OCI-LY7 (cell line): ENCODE data around the gene PADI3. TPM values are rescaled to one million over a fixed set of nuclear protein-coding genes. Genes with fewer than 3 reads are reported as not detected.

Experiments
- BruUV-seq: library from RNA; stranded (reverse); fragments of 400-500 nt; replicated peaks from 2 replicates; lab custom pipeline; 2021; lab: Mats Ljungman, UMichigan
- CTCF ChIA-PET: fragments of 300-600 bp; sonication (Branson Sonifier 250); formaldehyde crosslinking; loops from one replicate; lab custom pipeline; 2022; ENCODE audit warnings: antibody characterized with exemption; ENCODE audit not compliant: unreplicated experiment; lab: Charles Lee
- POLR2A ChIA-PET: fragments of 300-600 bp; sonication (Branson Sonifier 250); formaldehyde crosslinking; loops from one replicate; lab custom pipeline; 2022; ENCODE audit warnings: antibody characterized with exemption; lab: Charles Lee
- DNase-seq: peaks from one replicate; pipeline ENCODE4 v3.0.0-alpha.2; 2015; ENCODE audit warnings: low spot score
- H2AFZ ChIP-seq: fragments of 200-600 bp; sonication (generic), shearing (Covaris generic); 2 replicates; pipeline ENCODE4 v1.6.1; 2014; ENCODE audit warnings: mild to moderate bottlenecking, antibody characterized with exemption, low read length, moderate library complexity
- H3K27ac ChIP-seq: fragments of 200-600 bp; sonication (generic); 2 replicates; pipeline ENCODE4 v1.5.1; 2014; ENCODE audit warnings: mixed run types, low read depth, mild to moderate bottlenecking, moderate library complexity, low read length, inconsistent platforms; ENCODE audit not compliant: poor library complexity, severe bottlenecking
- H3K36me3 ChIP-seq: fragments of 200-600 bp; sonication (generic); 2 replicates; pipeline ENCODE4 v1.6.1; 2014; ENCODE audit warnings: mild to moderate bottlenecking, antibody characterized with exemption, low read length, moderate library complexity, mixed read lengths; ENCODE audit not compliant: insufficient read depth
- H3K4me1 ChIP-seq: fragments of 200-600 bp; sonication (generic); 2 replicates; pipeline ENCODE4 v1.5.1; 2014; ENCODE audit warnings: mild to moderate bottlenecking, low read length; ENCODE audit not compliant: insufficient read depth, poor library complexity, severe bottlenecking
- H3K4me2 ChIP-seq: fragments of 200-600 bp; sonication (generic); 2 replicates; pipeline ENCODE4 v1.6.1; 2014; ENCODE audit warnings: mild to moderate bottlenecking, low read length
- H3K4me3 ChIP-seq: fragments of 200-600 bp; sonication (generic); 2 replicates; pipeline ENCODE4 v1.5.1; 2014; ENCODE audit warnings: mild to moderate bottlenecking, low read depth, low read length; ENCODE audit not compliant: poor library complexity, severe bottlenecking
- H3K79me2 ChIP-seq: fragments of 200-600 bp; sonication (generic); 2 replicates; pipeline ENCODE4 v1.6.1; 2016; ENCODE audit warnings: low read depth, mild to moderate bottlenecking, low read length, moderate library complexity, mixed read lengths; ENCODE audit not compliant: insufficient read depth
- H3K9me2 ChIP-seq: fragments of 200-600 bp; sonication (generic); 2 replicates; pipeline ENCODE4 v1.6.1; 2016; ENCODE audit warnings: mild to moderate bottlenecking, low read length, mixed read lengths; ENCODE audit not compliant: insufficient read depth
- H3K9me3 ChIP-seq: fragments of 200-600 bp; sonication (generic); 2 replicates; pipeline ENCODE4 v1.6.1; 2014; ENCODE audit warnings: mild to moderate bottlenecking, mixed run types, low read length, mixed read lengths
- H4K20me1 ChIP-seq: fragments of 200-600 bp; sonication (generic); 2 replicates; pipeline ENCODE4 v1.6.1; 2014; ENCODE audit warnings: mild to moderate bottlenecking, antibody characterized with exemption, low read length, moderate library complexity, mixed read lengths; ENCODE audit not compliant: insufficient read depth
- EZH2phosphoT487 ChIP-seq: fragments of 200-600 bp; sonication (generic); IDR thresholded peaks from 2 replicates; pipeline ENCODE4 v1.6.1; 2018; ENCODE audit warnings: low read depth, borderline replicate concordance, mild to moderate bottlenecking, mixed run types, antibody characterized with exemption, low read length, moderate library complexity, mixed read lengths
- intact Hi-C: fragments of 100-400 bp; cut with micrococcal nuclease; formaldehyde crosslinking; loops from one replicate; pipeline ENCODE4 v1.10.0; 2022; ENCODE audit not compliant: unreplicated experiment
- total RNA-seq, 2 experiments: library from RNA; depleted of rRNA in 1 of 2; stranded (reverse); fragments of >200 nt in 1 of 2; shearing (Covaris generic) in 1 of 2; gene quantifications; 2 replicates each; pipeline ENCODE4 v1.2.3, GENCODE V29; 2014 to 2022
- TF ChIP-seq, protein P1 (sequence below): fragments of 200-600 bp; sonication (generic); conservative IDR thresholded peaks from 2 replicates; pipeline ENCODE4 v1.5.1; 2014; ENCODE audit warnings: mild to moderate bottlenecking, antibody characterized with exemption, low read length, moderate library complexity, mixed read lengths

PADI3 gene
- total RNA-seq, 2 experiments from 2014 or later, result not detected

DNA sequence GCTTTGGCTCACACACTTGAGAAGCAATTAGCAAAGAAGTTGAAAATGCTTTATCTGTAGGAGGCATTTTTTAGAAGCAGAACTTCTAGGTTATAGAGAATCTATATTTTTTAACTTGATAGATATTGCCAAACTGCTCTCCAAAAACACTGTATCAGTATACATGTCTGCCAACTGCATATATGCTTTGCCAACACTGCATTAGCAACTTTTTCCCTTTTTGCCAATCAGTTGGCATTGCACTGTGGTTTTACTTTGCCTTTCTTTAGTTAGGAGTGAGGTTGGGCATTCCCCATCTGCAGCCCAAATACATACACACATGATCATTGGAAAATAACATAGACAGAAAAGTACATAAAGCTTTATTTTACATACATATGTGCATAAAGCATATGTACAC is 15.0 kb downstream of the PADI3 start:
- H4K20me1 ChIP-seq, result no peaks in the 10 kb centered on the region
- H3K27ac ChIP-seq, result no peak overlapping the region
- H3K4me3 ChIP-seq, result no peak overlapping the region
- H3K4me1 ChIP-seq, result no peaks in the 10 kb centered on the region
- H2AFZ ChIP-seq, result no peak overlapping the region
- intact Hi-C loops, result no loop called here
- no peaks in the 10 kb centered on the region for H3K36me3 ChIP-seq
- no TSS peak for BruUV-seq
- no peak for DNase-seq
- H3K9me3 ChIP-seq, result no peaks in the 10 kb centered on the region
- no peak for TF ChIP-seq EZH2phosphoT487
- TF ChIP-seq, protein P1, sequence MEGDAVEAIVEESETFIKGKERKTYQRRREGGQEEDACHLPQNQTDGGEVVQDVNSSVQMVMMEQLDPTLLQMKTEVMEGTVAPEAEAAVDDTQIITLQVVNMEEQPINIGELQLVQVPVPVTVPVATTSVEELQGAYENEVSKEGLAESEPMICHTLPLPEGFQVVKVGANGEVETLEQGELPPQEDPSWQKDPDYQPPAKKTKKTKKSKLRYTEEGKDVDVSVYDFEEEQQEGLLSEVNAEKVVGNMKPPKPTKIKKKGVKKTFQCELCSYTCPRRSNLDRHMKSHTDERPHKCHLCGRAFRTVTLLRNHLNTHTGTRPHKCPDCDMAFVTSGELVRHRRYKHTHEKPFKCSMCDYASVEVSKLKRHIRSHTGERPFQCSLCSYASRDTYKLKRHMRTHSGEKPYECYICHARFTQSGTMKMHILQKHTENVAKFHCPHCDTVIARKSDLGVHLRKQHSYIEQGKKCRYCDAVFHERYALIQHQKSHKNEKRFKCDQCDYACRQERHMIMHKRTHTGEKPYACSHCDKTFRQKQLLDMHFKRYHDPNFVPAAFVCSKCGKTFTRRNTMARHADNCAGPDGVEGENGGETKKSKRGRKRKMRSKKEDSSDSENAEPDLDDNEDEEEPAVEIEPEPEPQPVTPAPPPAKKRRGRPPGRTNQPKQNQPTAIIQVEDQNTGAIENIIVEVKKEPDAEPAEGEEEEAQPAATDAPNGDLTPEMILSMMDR, result no peak
- no peaks in the 10 kb centered on the region for H3K9me2 ChIP-seq
- ChIA-PET POLR2A (no interaction called here), CTCF (no interaction called here)
- no peaks in the 10 kb centered on the region for H3K79me2 ChIP-seq
- H3K4me2 ChIP-seq, result no peak overlapping the region

DNA sequence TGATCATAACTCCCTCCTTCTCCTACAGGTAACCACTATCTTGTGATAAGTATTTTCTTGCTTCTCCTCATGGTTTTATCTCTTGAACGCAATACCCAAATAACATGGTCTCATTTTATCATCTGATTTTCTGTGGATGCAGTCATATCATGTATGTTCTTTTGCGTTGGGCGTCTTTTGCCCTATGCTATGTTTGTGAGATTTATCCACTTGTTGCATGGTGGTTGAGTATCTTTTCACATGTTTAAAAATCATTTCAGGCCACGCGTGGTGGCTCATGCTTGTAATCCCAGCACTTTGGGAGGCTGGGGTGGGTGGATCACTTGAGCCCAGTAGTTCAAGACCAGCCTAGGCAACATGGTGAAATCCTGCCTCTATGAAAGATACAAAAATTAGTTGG is 15.6 kb downstream of the PADI3 start:
- no peaks in the 10 kb centered on the region for H3K36me3 ChIP-seq
- no peak overlapping the region for H2AFZ ChIP-seq
- H3K9me2 ChIP-seq, result no peaks in the 10 kb centered on the region
- TF ChIP-seq, protein P1, result no peak
- TF ChIP-seq EZH2phosphoT487, result no peak
- H3K4me1 ChIP-seq, result no peaks in the 10 kb centered on the region
- CTCF ChIA-PET, result no interaction called here
- no TSS peak for BruUV-seq
- H3K9me3 ChIP-seq, result no peaks in the 10 kb centered on the region
- H3K27ac ChIP-seq, result no peak overlapping the region
- H4K20me1 ChIP-seq, result no peaks in the 10 kb centered on the region
- no peak for DNase-seq
- H3K4me3 ChIP-seq, result no peak overlapping the region
- intact Hi-C loops, result no loop called here
- no peaks in the 10 kb centered on the region for H3K79me2 ChIP-seq
- POLR2A ChIA-PET, result no interaction called here
- H3K4me2 ChIP-seq, result no peak overlapping the region

DNA sequence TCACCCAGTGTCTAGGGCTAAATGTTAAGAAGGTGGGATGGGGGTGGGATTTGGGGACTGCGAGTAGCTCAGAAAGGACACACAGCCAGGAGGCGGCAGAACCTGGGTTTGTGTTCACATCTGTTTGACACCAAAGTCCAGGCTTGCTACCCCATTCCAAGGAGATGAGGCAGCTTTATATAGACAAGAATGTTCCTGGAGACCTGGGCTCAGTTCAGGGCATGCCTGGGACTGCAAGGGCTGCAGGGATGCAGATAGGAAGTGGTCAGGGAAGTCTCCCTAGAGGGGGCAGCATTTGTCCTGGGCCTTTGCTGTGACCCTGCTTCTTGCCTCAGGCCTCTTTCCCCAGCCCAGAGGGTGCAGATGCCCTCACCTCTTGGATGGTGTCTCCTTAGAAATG is 16.3 kb downstream of the PADI3 start:
- H3K79me2 ChIP-seq, result no peaks in the 10 kb centered on the region
- no peaks in the 10 kb centered on the region for H3K9me2 ChIP-seq
- H4K20me1 ChIP-seq, result no peaks in the 10 kb centered on the region
- no peak overlapping the region for H2AFZ ChIP-seq
- no peak overlapping the region for H3K4me3 ChIP-seq
- intact Hi-C loops, result no loop called here
- no peaks in the 10 kb centered on the region for H3K4me1 ChIP-seq
- H3K36me3 ChIP-seq, result no peaks in the 10 kb centered on the region
- CTCF ChIA-PET, result no interaction called here
- H3K4me2 ChIP-seq, result no peak overlapping the region
- BruUV-seq, result no TSS peak
- no peak overlapping the region for H3K27ac ChIP-seq
- no peak for DNase-seq
- H3K9me3 ChIP-seq, result no peaks in the 10 kb centered on the region
- TF ChIP-seq, protein P1, result no peak
- TF ChIP-seq EZH2phosphoT487, result no peak
- POLR2A ChIA-PET, result no interaction called here
